ENCODE data around the gene SSX5.

GRCh38 chrX:48179691-48180090 lies 16.9 kb downstream of the SSX5 start:
- TF ChIP-seq CTCF (IDR thresholded peaks at IDR 0.05; ENCODE audit: low read depth, low read length) (no peak), EZH2phosphoT487 (IDR thresholded peaks at IDR 0.05; ENCODE audit: low read depth) (no peak)
